Kidney epithelial cell (primary cell): ENCODE measurements around the gene METTL1. TPM values are rescaled to one million over a fixed set of nuclear protein-coding genes. Genes with fewer than 3 reads are reported as not detected.
A peak's percentile ranks its signal among the peaks of the same experiment; 100 is the strongest.

ENCODE experiments used
- DNase-seq: peaks from one replicate; pipeline ENCODE4 v3.0.0-alpha.2; 2010; ENCODE audit warnings: low read depth
- H3K27me3 ChIP-seq: 2 replicates; pipeline ENCODE4 v1.6.0; 2011; ENCODE audit warnings: low read length; ENCODE audit not compliant: control insufficient read depth, insufficient read depth
- H3K36me3 ChIP-seq: 2 replicates; pipeline ENCODE4 v1.5.1; 2011; ENCODE audit warnings: low read length; ENCODE audit not compliant: control insufficient read depth, insufficient read depth
- H3K4me3 ChIP-seq: 2 replicates; pipeline ENCODE4 v1.5.1; 2011; ENCODE audit warnings: low read depth, mild to moderate bottlenecking, control low read depth, low read length
- CTCF ChIP-seq: IDR thresholded peaks from 2 replicates; pipeline ENCODE4 v1.5.1; 2011; ENCODE audit warnings: mild to moderate bottlenecking, moderate library complexity, low read length, control low read depth, inconsistent platforms; ENCODE audit not compliant: insufficient read depth, poor library complexity, severe bottlenecking
- total RNA-seq: library from RNA; depleted of rRNA; stranded (reverse); fragments of >200 nt; gene quantifications from 2 replicates; pipeline ENCODE4 v1.2.3, GENCODE V29; 2015

METTL1 gene
- total RNA-seq, 1 donor from 2014 or later: 20.3 TPM

- peaks cover 3% of the 10 kb centered on the region for H3K36me3 ChIP-seq
- TF ChIP-seq CTCF: no peak
- peaks cover 3% of the 10 kb centered on the region for H3K27me3 ChIP-seq
- DNase-seq: no peak
- H3K4me3 ChIP-seq: no peak overlapping the region
These were observed 13.1 kb downstream of the METTL1 start for GRCh38 chr12:57758552-57759359.

DNA sequence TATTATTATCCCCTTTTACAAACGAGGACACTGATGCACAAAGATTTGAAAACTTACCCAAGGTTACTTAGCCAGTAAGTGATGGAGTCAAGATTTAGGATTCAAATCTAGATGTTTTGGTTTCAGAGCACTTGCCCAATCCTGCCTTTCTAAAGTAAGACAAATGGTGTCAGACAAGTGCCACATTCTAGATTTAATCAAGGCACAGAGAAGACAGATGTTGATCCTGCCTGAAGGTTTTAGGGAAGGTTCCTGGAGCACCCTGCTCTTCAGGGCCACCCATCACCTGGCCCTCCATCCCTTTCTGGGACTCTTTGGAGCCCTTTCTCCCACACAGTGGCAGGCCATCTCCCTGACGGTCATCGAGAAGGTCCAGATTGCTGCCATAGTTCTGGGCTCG lies 14.1 kb downstream of the METTL1 start:
- H3K27me3 ChIP-seq: no peaks in the 10 kb centered on the region
- no peak for DNase-seq
- peaks cover 3% of the 10 kb centered on the region for H3K36me3 ChIP-seq
- H3K4me3 ChIP-seq: no peak overlapping the region
- TF ChIP-seq CTCF: no peak

- H3K27me3 ChIP-seq: no peaks in the 10 kb centered on the region
- H3K36me3 ChIP-seq: peaks cover 3% of the 10 kb centered on the region
- no peak for DNase-seq
- no peak overlapping the region for H3K4me3 ChIP-seq
- TF ChIP-seq CTCF: peak; percentile 83
These were observed 15.2 kb downstream of the METTL1 start for GRCh38 chr12:57756406-57757341.

DNA sequence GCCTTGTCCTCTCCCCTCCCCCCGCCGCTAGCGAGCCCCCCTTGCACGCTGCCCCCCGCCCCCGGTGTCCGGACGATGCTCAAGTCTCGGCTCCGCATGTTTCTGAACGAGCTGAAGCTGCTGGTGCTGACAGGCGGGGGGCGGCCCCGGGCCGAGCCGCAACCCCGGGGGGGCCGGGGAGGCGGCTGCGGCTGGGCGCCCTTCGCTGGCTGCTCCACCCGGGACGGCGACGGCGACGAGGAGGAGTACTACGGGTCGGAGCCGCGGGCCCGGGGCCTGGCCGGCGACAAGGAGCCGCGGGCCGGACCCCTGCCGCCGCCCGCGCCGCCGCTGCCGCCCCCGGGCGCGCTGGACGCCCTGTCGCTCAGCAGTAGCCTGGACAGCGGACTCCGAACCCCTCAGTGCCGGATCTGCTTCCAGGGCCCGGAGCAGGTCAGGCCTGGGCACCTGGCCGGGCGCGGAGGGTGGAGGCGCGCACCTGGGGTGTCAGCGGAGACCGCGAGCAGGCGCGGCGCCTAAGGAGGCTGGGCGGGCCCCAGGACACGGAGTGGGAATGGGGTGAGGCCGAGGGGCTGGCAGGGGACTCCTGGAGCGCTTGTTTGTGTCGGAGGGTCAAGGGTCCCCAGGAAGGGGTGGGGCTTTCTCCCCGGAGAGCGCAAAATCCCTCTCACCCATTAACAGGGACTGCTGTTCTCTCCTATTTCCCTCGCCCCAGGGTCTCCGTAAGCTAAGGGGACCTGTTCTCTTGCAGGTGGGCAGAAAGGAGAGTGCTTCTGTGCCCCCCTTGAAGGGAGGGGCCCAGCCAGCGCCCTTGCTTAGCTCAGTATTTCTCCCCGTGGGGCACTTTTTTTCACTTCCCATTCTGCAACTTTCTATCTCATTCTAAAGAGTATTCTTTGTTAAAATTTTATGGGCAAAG lies 16.2 kb downstream of the METTL1 start:
- DNase-seq: no peak
- TF ChIP-seq CTCF: no peak
- Histone ChIP-seq H3K36me3 (peaks cover 3% of the 10 kb centered on the region), H3K27me3 (no peaks in the 10 kb centered on the region), H3K4me3 (peak overlapping the region; percentile 62)

DNA sequence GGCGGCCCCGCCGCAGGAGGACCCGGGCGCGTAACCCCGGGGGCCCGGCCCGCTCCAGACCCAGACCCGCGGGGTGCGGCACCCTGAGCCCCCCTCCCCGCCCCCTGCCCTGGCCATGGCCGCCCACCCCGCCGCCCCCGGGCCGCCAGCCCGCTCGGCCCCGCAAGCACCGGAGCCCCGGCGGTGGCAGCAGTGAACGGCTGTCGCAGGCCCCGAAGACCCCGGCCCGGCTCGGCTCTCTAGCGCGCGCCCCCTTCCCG lies 16.8 kb downstream of the METTL1 start:
- H3K4me3 ChIP-seq: peak overlapping the region; percentile 62
- no peak for DNase-seq

More for the DNA sequence above, 16.8 kb downstream of the METTL1 start:
- Histone ChIP-seq H3K36me3 (peaks cover 3% of the 10 kb centered on the region), H3K27me3 (no peaks in the 10 kb centered on the region)
- TF ChIP-seq CTCF: no peak
